Sigmoid colon (tissue), 4 donors: ENCODE results near the gene SCUBE1.

Source experiments
- EP300 ChIP-seq, 4 donors: sonication (generic); formaldehyde crosslinking; IDR thresholded peaks; one replicate each; pipeline ENCODE4 v1.6.1; 2017; ENCODE audit warnings: antibody characterized with exemption in 4 of 4
- POLR2A ChIP-seq, 2 donors: fragments of 450-650 bp; IDR thresholded peaks; one replicate each; pipeline ENCODE4 v1.6.1; 2016; ENCODE audit warnings: antibody characterized with exemption in 2 of 2, mild to moderate bottlenecking in 2 of 2, moderate library complexity in 2 of 2
- POLR2AphosphoS5 ChIP-seq, 4 donors: sonication (generic); formaldehyde crosslinking; IDR thresholded peaks; one replicate each; pipeline ENCODE4 v1.6.1; 2017; ENCODE audit warnings: antibody characterized with exemption in 4 of 4
- TF ChIP-seq, protein P1 (sequence below), 4 experiments: fragments of 450-650 bp in 3 of 4; fragments of 200-600 bp in 1 of 4; IDR thresholded peaks; one replicate each; pipeline ENCODE4 v1.5.1; 2016 to 2019; ENCODE audit warnings: antibody characterized with exemption in 4 of 4, mild to moderate bottlenecking in 3 of 4, moderate library complexity in 2 of 4

DNA sequence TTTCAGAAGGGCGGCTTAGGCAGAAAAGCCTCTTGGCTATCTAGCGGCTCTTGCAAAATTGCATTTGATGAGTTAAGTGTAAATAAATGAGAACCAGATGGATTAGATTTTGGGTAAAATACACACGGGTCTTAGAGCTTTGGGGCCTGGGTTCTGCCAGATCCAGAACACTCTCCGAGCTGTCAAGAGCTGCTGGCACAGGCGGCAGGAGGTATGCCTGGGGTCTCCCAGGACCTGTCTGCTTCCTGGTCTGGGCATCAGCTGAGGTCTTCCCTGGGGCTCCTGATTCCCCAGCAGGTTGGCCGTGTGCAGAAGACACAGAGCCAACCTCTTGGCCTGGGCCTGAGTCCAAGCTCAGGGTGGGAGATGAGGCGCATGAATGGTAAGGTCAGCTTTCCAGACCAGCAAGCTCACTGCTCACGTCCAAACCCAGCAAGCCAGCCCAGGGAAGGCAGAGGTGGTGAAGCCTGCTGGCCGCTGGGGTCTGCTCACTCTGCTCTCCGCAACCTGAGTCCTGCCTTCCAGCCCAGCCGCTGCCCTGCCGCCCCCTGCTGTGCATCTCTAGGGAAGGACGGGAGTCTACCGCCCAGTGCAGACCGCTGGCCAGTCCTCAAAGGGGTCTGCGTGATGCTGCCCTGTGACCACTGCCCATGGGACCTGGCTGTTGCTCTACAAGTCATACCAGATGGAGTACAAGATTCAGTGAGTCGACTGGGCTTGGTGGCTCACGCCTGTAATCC lies 44.9 kb downstream of the SCUBE1 start:
- TF ChIP-seq POLR2A (IDR thresholded peaks at IDR 0.05) (no peak), POLR2AphosphoS5 (IDR thresholded peaks at IDR 0.05) (no peak), EP300 (IDR thresholded peaks at IDR 0.05) (no peak)
- TF ChIP-seq, protein P1, sequence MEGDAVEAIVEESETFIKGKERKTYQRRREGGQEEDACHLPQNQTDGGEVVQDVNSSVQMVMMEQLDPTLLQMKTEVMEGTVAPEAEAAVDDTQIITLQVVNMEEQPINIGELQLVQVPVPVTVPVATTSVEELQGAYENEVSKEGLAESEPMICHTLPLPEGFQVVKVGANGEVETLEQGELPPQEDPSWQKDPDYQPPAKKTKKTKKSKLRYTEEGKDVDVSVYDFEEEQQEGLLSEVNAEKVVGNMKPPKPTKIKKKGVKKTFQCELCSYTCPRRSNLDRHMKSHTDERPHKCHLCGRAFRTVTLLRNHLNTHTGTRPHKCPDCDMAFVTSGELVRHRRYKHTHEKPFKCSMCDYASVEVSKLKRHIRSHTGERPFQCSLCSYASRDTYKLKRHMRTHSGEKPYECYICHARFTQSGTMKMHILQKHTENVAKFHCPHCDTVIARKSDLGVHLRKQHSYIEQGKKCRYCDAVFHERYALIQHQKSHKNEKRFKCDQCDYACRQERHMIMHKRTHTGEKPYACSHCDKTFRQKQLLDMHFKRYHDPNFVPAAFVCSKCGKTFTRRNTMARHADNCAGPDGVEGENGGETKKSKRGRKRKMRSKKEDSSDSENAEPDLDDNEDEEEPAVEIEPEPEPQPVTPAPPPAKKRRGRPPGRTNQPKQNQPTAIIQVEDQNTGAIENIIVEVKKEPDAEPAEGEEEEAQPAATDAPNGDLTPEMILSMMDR (IDR thresholded peaks at IDR 0.05) = no peak
